Measurements from ENCODE around the gene TRAF7.

The TRAF7 gene

GRCh38 chr16:2191446-2191706 lies 35.8 kb downstream of the TRAF7 start:
- no peak for DNase-seq (ENCODE audit: low read depth)
- no peak overlapping the region for H3K4me3 ChIP-seq (ENCODE audit: low read depth, low read length)
- no peak for TF ChIP-seq CTCF (IDR thresholded peaks at IDR 0.05; ENCODE audit: insufficient read depth, low read depth, low read length, missing control alignments)

GRCh38 chr16:2194166-2194834 lies 38.7 kb downstream of the TRAF7 start:
- DNase-seq (ENCODE audit: low read depth) = no peak
- TF ChIP-seq CTCF (IDR thresholded peaks at IDR 0.05; ENCODE audit: insufficient read depth, low read depth, low read length, missing control alignments) = no peak
- no peak overlapping the region for H3K4me3 ChIP-seq (ENCODE audit: low read depth, low read length)

GRCh38 chr16:2194852-2195321 lies 39.3 kb downstream of the TRAF7 start:
- no peak overlapping the region for H3K4me3 ChIP-seq (ENCODE audit: low read depth, low read length)
- peak; percentile 80 for DNase-seq (ENCODE audit: low read depth)
- peak; percentile 50 for TF ChIP-seq CTCF (IDR thresholded peaks at IDR 0.05; ENCODE audit: insufficient read depth, low read depth, low read length, missing control alignments)

- H3K4me3 ChIP-seq (ENCODE audit: low read depth, low read length) = no peak overlapping the region
- TF ChIP-seq CTCF (IDR thresholded peaks at IDR 0.05; ENCODE audit: insufficient read depth, low read depth, low read length, missing control alignments) = no peak
- no peak for DNase-seq (ENCODE audit: low read depth)
Observed at GRCh38 chr16:2195322-2196161, 40.0 kb downstream of the TRAF7 start.

GRCh38 chr16:2196162-2196980 lies 40.8 kb downstream of the TRAF7 start, which contains the start of gene CASKIN1:
CASKIN1 (minus strand) TSS chr16:2196605; CDS start chr16:2196432, 173 bp downstream.
- TF ChIP-seq CTCF (IDR thresholded peaks at IDR 0.05; ENCODE audit: insufficient read depth, low read depth, low read length, missing control alignments) = no peak
- no peak for DNase-seq (ENCODE audit: low read depth)
- H3K4me3 ChIP-seq (ENCODE audit: low read depth, low read length) = no peak within 1 kb of the TSS

- DNase-seq (ENCODE audit: low read depth) = no peak
- H3K4me3 ChIP-seq (ENCODE audit: low read depth, low read length) = no peak overlapping the region
- no peak for TF ChIP-seq CTCF (IDR thresholded peaks at IDR 0.05; ENCODE audit: insufficient read depth, low read depth, low read length, missing control alignments)
Observed at GRCh38 chr16:2196981-2197511, 41.5 kb downstream of the TRAF7 start.

Measured in GM12865 (cell line).